SIG-M5 treated with dmso at 0.1 percent for 504 hours (cell line): ENCODE results near the gene GPX4.
A peak's percentile ranks its signal among the peaks of the same experiment; 100 is the strongest.

ENCODE experiments used
- DNase-seq: peaks from one replicate; lab custom pipeline; 2025; ENCODE audit not compliant: unreplicated experiment; lab: John Stamatoyannopoulos, UW

GPX4 gene

GRCh38 chr19:1130771-1131717, 27.2 kb downstream of the GPX4 start:
- no peak for DNase-seq

GRCh38 chr19:1131718-1132551, 28.1 kb downstream of the GPX4 start:
- peak; percentile 83 for DNase-seq

- no peak for DNase-seq
Measured at GRCh38 chr19:1132552-1133383, 29.0 kb downstream of the GPX4 start.

- no peak for DNase-seq
Measured at GRCh38 chr19:1133471-1133929, 29.7 kb downstream of the GPX4 start.

GRCh38 chr19:1134431-1134830, 30.6 kb downstream of the GPX4 start:
- no peak for DNase-seq

GRCh38 chr19:1135454-1135853, 31.7 kb downstream of the GPX4 start:
- DNase-seq: no peak

- no peak for DNase-seq
Measured at GRCh38 chr19:1136201-1136600, 32.4 kb downstream of the GPX4 start.

- no peak for DNase-seq
Measured at GRCh38 chr19:1136621-1137317, 33.0 kb downstream of the GPX4 start.

GRCh38 chr19:1138121-1138520, 34.3 kb downstream of the GPX4 start:
- no peak for DNase-seq

- no peak for DNase-seq
Measured at GRCh38 chr19:1139126-1139525, 35.3 kb downstream of the GPX4 start.

- no peak for DNase-seq
Measured at GRCh38 chr19:1140272-1141027, 36.7 kb downstream of the GPX4 start.

GRCh38 chr19:1141944-1142343, 38.1 kb downstream of the GPX4 start:
- DNase-seq: no peak

- no peak for DNase-seq
Measured at GRCh38 chr19:1143828-1144399, 40.1 kb downstream of the GPX4 start.

- no peak for DNase-seq
Measured at GRCh38 chr19:1144741-1145140, 40.9 kb downstream of the GPX4 start.

GRCh38 chr19:1145635-1146411, 42.0 kb downstream of the GPX4 start:
- DNase-seq: no peak

- no peak for DNase-seq
Measured at GRCh38 chr19:1146412-1146699, 42.6 kb downstream of the GPX4 start.

- no peak for DNase-seq
Measured at GRCh38 chr19:1146858-1147780, 43.3 kb downstream of the GPX4 start.
